Heart left ventricle (tissue), 13 donors: Measurements from ENCODE around the gene PRDM7.
"Not testable (repeated sequence)": the region's sequence is repeated elsewhere in the genome, so short reads cannot be mapped to it uniquely, and the experiment has no call there.

Experiments used
- POLR2A ChIP-seq, 2 donors: fragments of 450-650 bp; IDR thresholded peaks; one replicate each; pipeline ENCODE4 v1.6.1; 2017; ENCODE audit warnings: antibody characterized with exemption in 2 of 2, mild to moderate bottlenecking in 2 of 2, moderate library complexity in 2 of 2
- TF ChIP-seq, protein P1 (sequence below), 12 donors: fragments of 200-600 bp; sonication (generic) in 4 of 12; IDR thresholded peaks; one replicate each; pipeline versions ENCODE4 v1.5.0 to v1.8.0; 2018 to 2022; ENCODE audit warnings: antibody characterized with exemption in 12 of 12, mild to moderate bottlenecking in 5 of 12
- donor health status: ischemic (EF 13 %, LVEDD 7.1; RV severe dilation, severe dysfunction).
- donor health status: DM: no; HTN: yes; CAD: no.
- donor health status: DM: no; HTN: no; CAD: no.
- donor health status: ischemic (EF 25% LVEDD 6.9; RV normal size, moderate dysfunction).
- donor health status: ischemic (EF 25% LVEDD 5.7; RV mildly dilated, moderate dysfunction).
- donor health status: ischemic (EF 35%, LVEDD 5.7; RV mildly dilated, moderate dysfunction).
- donor health status: nonischemic (EF 11% LVEDD 7.7; RV severe dilation, severe dysfunction).
- donor health status: DM: yes; HTN: yes; CAD: no.
- donor health status: PGD.
- donor health status: ischemic (EF 29% LVEDD 5.4; RV normal size, mild dysfunction).
- donor health status: nonischemic (EF 23%, LVEDD 6.1; RV moderate dilation, normal function).

DNA sequence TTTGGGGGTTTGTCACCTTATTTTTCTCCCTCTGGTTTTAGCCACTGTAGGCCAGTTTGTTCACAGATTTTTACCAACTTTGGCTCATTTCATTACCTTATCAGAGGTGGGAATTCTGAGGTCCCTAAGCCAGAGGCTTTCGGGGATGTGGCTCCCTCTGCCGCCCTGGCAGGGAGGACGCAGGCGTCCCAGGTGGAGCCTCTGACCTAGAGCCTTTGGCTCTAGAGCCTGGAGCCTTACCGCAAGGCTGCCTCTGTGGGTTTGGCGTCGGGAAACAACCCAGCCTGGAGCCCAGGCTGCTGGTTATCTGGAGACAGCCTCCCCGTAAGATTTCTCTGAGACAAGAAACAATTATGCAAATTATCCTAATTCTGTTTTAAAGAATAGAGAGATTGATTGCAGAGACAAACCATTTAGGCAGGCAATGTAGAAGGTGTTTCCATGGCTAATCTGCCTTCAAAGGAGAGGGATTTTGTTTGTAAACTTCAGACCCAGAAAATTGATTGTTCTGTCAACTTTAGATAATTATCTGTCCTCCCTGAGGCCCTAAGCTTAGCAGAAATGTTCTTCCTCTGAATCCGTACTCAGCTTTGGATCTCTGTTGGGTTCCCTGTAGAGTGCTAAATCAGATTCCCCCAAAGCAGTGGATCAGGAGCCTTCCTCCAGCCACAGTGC lies 20.0 kb upstream of the PRDM7 start:
- TF ChIP-seq, protein P1, sequence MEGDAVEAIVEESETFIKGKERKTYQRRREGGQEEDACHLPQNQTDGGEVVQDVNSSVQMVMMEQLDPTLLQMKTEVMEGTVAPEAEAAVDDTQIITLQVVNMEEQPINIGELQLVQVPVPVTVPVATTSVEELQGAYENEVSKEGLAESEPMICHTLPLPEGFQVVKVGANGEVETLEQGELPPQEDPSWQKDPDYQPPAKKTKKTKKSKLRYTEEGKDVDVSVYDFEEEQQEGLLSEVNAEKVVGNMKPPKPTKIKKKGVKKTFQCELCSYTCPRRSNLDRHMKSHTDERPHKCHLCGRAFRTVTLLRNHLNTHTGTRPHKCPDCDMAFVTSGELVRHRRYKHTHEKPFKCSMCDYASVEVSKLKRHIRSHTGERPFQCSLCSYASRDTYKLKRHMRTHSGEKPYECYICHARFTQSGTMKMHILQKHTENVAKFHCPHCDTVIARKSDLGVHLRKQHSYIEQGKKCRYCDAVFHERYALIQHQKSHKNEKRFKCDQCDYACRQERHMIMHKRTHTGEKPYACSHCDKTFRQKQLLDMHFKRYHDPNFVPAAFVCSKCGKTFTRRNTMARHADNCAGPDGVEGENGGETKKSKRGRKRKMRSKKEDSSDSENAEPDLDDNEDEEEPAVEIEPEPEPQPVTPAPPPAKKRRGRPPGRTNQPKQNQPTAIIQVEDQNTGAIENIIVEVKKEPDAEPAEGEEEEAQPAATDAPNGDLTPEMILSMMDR (IDR thresholded peaks at IDR 0.05) = not testable (repeated sequence)
- not testable (repeated sequence) for TF ChIP-seq POLR2A (IDR thresholded peaks at IDR 0.05)
